Activated T-helper 1 cell treated with anti-CD3 and anti-CD28 coated beads, Interleukin-12 subunit alpha, Interleukin-12 subunit beta, Interleukin-2, Interleukin-4 antibody, amounts not matched to agents 30 ng/mL and 10 ng/mL and 1 ng/mL, durations not matched to agents 14 hours and 24 hours and 36 hours (primary cell): ENCODE measurements around the gene MAP2K3. TPM values are rescaled to one million over a fixed set of nuclear protein-coding genes. Genes with fewer than 3 reads are reported as not detected.

ENCODE experiments used
- DNase-seq: peaks from one replicate; pipeline ENCODE4 v3.0.0; 2021; ENCODE audit warnings: low spot score
- H3K27ac Mint-ChIP-seq: one replicate; pipeline ENCODE4 v1.8.0; 2021; ENCODE audit warnings: mild to moderate bottlenecking, mixed read lengths
- H3K27me3 Mint-ChIP-seq: one replicate; pipeline ENCODE4 v1.8.0; 2022; ENCODE audit warnings: mild to moderate bottlenecking, moderate library complexity, mixed read lengths; ENCODE audit not compliant: insufficient read depth
- H3K36me3 Mint-ChIP-seq: one replicate; pipeline ENCODE4 v1.8.0; 2021; ENCODE audit warnings: low read depth, mixed read lengths
- H3K4me1 Mint-ChIP-seq: one replicate; pipeline ENCODE4 v1.8.0; 2021; ENCODE audit warnings: low read depth, mixed read lengths
- H3K4me3 Mint-ChIP-seq: one replicate; pipeline ENCODE4 v1.8.0; 2021; ENCODE audit warnings: mild to moderate bottlenecking, moderate library complexity, mixed read lengths
- H3K9me3 Mint-ChIP-seq: one replicate; pipeline ENCODE4 v1.8.0; 2021; ENCODE audit warnings: mixed read lengths
- intact Hi-C: fragments of 100-400 bp; cut with micrococcal nuclease; formaldehyde crosslinking; loops from one replicate; pipeline ENCODE4 v1.15.1; 2024
- total RNA-seq: library from RNA; stranded (reverse); gene quantifications from 2 replicates; pipeline ENCODE4 v1.2.3, GENCODE V29; 2022

The MAP2K3 gene
- total RNA-seq, 1 donor from 2014 or later, result 185 TPM

DNA sequence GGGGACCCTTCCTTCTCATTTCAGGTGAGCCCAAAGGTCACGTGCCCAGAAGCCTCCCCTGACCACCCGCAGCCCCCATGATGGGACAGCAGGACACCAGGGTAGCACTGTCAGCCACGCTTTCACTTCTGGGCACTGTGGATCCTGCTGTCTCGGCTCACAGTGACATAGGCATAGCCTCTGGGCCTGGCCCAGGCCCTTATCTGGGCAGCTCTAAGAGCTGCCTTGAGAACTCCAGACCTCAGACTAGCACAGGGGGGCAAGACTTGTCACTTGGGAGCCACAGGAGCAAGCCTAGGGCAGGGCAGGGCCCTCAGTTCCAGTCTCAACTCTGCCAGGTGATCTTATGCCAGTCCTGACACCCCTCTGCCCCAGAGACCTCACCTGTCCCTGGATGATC lies 36.0 kb upstream of the MAP2K3 start:
- H3K36me3 Mint-ChIP-seq, result no peaks in the 10 kb centered on the region
- H3K27me3 Mint-ChIP-seq, result peaks cover 5% of the 10 kb centered on the region
- H3K4me1 Mint-ChIP-seq, result peaks cover 7% of the 10 kb centered on the region
- intact Hi-C loops, result no loop called here
- DNase-seq, result no peak
- H3K9me3 Mint-ChIP-seq, result no peaks in the 10 kb centered on the region
- H3K4me3 Mint-ChIP-seq, result no peak overlapping the region
- no peak overlapping the region for H3K27ac Mint-ChIP-seq

GRCh38 chr17:21249086-21249795 lies 35.3 kb upstream of the MAP2K3 start:
- DNase-seq, result no peak
- peaks cover 7% of the 10 kb centered on the region for H3K4me1 Mint-ChIP-seq
- H3K27ac Mint-ChIP-seq, result no peak overlapping the region
- no peak overlapping the region for H3K4me3 Mint-ChIP-seq
- H3K27me3 Mint-ChIP-seq, result peaks cover 6% of the 10 kb centered on the region
- intact Hi-C loops, result no loop called here
- H3K9me3 Mint-ChIP-seq, result no peaks in the 10 kb centered on the region
- H3K36me3 Mint-ChIP-seq, result no peaks in the 10 kb centered on the region

- Mint-ChIP-seq H3K27ac (no peak overlapping the region), H3K4me1 (peaks cover 7% of the 10 kb centered on the region), H3K27me3 (peaks cover 11% of the 10 kb centered on the region), H3K9me3 (no peaks in the 10 kb centered on the region), H3K36me3 (no peaks in the 10 kb centered on the region), H3K4me3 (no peak overlapping the region)
- DNase-seq, result no peak
- intact Hi-C loops, result no loop called here
These were observed 34.4 kb upstream of the MAP2K3 start for GRCh38 chr17:21249920-21250703.

DNA sequence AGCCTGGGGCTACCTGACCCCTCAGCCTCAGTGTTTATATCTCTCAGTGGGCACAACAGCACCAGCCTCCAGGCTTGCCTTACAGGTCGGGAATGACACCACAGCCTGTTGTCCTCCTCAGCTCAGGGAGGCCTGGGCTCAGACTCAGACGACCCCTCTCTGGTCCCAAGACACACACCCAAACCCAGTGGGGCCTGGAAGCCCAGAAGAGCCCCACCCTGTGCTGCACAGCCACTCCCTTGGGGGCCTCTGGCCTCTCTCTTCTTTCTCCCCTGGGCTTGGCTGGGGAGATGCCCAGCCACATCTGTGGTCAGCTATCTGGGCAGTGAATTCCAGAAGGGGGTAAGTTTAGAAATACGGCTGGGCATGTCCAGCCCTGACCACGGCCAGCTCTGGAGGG lies 33.7 kb upstream of the MAP2K3 start:
- Mint-ChIP-seq H3K27me3 (peaks cover 11% of the 10 kb centered on the region), H3K4me1 (peaks cover 7% of the 10 kb centered on the region), H3K27ac (no peak overlapping the region), H3K36me3 (no peaks in the 10 kb centered on the region), H3K4me3 (no peak overlapping the region), H3K9me3 (no peaks in the 10 kb centered on the region)
- DNase-seq, result no peak
- intact Hi-C loops, result no loop called here

DNA sequence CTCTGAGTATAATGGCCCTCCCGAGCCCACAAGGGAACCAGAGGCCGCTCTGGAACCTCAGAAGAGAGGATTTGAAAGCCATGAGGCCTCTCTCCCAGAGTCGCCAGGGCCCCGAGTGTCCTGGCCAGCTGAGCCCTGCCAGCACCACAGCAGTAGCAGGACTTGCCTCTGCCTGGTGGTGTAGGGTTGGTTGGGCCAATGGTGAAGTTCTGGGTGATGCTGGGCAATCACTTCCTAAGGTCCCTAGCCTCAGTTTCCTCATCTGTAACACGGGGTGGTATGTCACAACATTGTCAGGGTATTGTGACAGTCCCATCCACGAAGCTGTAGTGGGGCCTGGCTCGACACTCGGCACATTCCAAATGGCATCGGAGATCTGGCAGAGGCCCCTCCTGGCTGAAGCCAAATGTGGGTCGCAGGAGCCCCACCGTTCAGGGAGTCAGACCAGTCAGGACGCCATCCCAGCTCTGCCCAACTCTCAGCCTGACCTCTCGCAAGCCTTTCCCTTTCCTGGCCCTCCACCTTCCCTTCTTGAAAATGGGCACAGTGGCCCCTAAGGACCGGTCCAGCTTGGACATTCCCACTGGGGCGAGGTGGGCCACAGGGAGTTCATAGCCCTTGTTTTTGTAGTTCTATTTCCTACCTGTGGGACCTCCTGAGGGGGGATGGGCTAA lies 33.0 kb upstream of the MAP2K3 start:
- Mint-ChIP-seq H3K27ac (no peak overlapping the region), H3K4me1 (peaks cover 7% of the 10 kb centered on the region), H3K9me3 (no peaks in the 10 kb centered on the region), H3K4me3 (peak overlapping the region; percentile 81), H3K36me3 (no peaks in the 10 kb centered on the region), H3K27me3 (peaks cover 11% of the 10 kb centered on the region)
- intact Hi-C loops, result no loop called here
- no peak for DNase-seq

DNA sequence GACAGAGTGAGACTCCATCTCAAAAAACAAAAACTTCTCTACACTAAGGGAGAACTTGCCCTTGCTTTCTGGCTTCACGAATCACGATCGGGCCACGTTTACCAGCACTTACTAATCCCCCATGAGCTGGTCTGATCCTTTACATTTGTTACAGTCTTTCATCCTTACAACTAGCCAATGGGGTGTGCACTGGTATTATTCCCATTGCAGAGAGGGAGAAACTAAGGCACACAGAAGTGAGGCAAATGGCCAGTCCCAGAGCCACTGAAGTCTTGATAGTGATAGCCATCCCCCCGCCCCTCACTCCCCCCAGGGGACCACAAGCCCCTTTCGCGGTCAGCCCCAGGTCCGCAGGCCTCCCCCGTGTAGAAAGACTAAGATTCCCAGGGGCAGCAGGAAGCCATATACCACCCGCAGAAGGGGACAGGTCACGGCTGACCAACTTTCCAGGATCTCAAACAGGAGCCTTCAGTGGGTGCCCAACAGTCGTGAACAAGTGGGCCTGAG lies 32.2 kb upstream of the MAP2K3 start:
- intact Hi-C loops, result no loop called here

DNA sequence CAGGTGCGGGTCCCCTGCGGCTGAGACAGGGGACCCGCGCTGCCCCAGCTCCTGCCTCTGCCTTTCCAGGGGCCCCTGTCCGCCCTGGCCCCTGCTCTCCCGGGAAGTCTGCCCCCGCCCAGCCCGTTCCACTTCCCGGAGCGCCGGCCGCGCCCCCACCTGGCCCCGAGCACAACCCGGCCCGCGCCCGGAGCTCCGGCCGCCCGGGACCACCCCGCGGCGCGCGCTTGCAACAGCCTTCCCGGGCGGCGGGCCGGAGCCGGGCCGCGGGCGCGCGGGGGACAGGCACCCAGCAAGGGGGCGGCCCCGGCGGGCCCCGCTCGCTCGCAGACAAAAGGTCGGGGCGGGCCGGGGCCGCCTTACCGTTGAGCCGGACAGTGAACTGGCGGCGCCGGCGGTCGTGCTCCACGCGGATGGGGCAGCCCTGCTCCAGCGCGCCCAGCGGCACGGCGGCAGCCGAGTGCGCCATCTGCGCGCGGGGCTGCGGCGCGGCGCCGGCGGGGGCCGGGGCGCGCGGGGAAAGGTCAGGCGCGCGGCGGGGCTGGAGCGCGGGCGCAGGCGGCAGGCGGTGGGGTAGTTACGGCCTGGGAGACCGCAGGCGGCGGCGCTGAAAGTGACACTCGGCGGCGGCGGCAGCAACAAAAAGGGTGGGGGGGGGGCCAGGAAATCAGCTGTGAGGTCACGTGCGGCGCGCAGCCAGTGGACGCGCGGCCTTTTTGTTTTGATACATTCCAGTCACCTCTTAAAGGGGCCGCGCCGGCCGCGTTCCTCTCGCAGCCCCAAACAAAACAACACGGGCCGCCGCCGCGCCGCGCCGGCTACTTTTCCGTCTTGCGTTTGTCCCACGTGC lies 31.5 kb upstream of the MAP2K3 start, which contains the start of gene NATD1:
Gene NATD1, minus strand, starts transcription at position 615 of the 850 bp plus-strand sequence. Its CDS starts 146 bp downstream, at position 469.
- intact Hi-C loops, result loop anchor here (1.0 kb wide), 8 partner anchors 10 to 210 kb away; partner anchors contain the start of genes DHRS7B, MAP2K3, TMEM11 and USP22
- no peaks in the 10 kb centered on the region for H3K9me3 Mint-ChIP-seq
- peak within 1 kb of the TSS; percentile 83 for H3K4me3 Mint-ChIP-seq
- H3K4me1 Mint-ChIP-seq, result peaks cover 7% of the 10 kb centered on the region
- H3K36me3 Mint-ChIP-seq, result no peaks in the 10 kb centered on the region
- peak; percentile 70 for DNase-seq
- peaks cover 13% of the 10 kb centered on the region for H3K27me3 Mint-ChIP-seq
- peak within 1 kb of the TSS; percentile 23 for H3K27ac Mint-ChIP-seq

More for the DNA sequence above, 32.2 kb upstream of the MAP2K3 start:
- no peaks in the 10 kb centered on the region for H3K9me3 Mint-ChIP-seq
- peak overlapping the region; percentile 81 for H3K4me3 Mint-ChIP-seq
- peaks cover 11% of the 10 kb centered on the region for H3K27me3 Mint-ChIP-seq
- peaks cover 7% of the 10 kb centered on the region for H3K4me1 Mint-ChIP-seq
- H3K36me3 Mint-ChIP-seq, result no peaks in the 10 kb centered on the region
- H3K27ac Mint-ChIP-seq, result no peak overlapping the region
- no peak for DNase-seq

- peaks cover 13% of the 10 kb centered on the region for H3K27me3 Mint-ChIP-seq
- H3K27ac Mint-ChIP-seq, result peak overlapping the region; percentile 23
- peak overlapping the region; percentile 83 for H3K4me3 Mint-ChIP-seq
- peaks cover 7% of the 10 kb centered on the region for H3K4me1 Mint-ChIP-seq
- no peaks in the 10 kb centered on the region for H3K36me3 Mint-ChIP-seq
- intact Hi-C loops, result loop anchor here (1.0 kb wide), 8 partner anchors 9 to 211 kb away; partner anchors contain the start of genes DHRS7B, MAP2K3, TMEM11 and USP22
- no peak for DNase-seq
- H3K9me3 Mint-ChIP-seq, result no peaks in the 10 kb centered on the region
These were observed 30.7 kb upstream of the MAP2K3 start for GRCh38 chr17:21253646-21254441.

DNA sequence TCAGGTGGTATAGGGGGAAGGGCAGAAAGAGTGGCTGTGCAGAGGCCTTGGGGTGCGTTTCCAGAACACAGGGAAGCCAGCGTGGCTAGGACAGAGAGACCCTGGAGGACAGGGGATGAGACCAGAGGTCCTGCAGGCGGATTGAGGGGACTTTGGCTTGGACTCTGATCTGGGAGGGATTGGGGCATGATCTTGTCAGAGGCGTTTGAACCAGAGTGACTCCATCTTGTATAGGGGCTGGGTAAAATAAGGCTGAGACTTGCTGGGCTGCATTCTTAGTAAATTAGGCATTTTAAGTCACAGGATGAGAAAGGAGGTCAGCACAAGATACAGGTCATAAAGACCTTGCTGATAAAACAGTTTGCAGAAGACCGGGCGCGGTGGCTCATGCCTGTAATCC lies 25.9 kb upstream of the MAP2K3 start:
- H3K4me1 Mint-ChIP-seq, result no peaks in the 10 kb centered on the region
- H3K9me3 Mint-ChIP-seq, result no peaks in the 10 kb centered on the region
- H3K36me3 Mint-ChIP-seq, result no peaks in the 10 kb centered on the region
- DNase-seq, result no peak
- peaks cover 8% of the 10 kb centered on the region for H3K27me3 Mint-ChIP-seq
- no peak overlapping the region for H3K4me3 Mint-ChIP-seq
- intact Hi-C loops, result no loop called here
- H3K27ac Mint-ChIP-seq, result no peak overlapping the region

- Mint-ChIP-seq H3K27me3 (peaks cover 2% of the 10 kb centered on the region), H3K27ac (no peak overlapping the region), H3K4me1 (peaks cover 2% of the 10 kb centered on the region), H3K9me3 (no peaks in the 10 kb centered on the region), H3K4me3 (no peak overlapping the region), H3K36me3 (no peaks in the 10 kb centered on the region)
- intact Hi-C loops, result no loop called here
- DNase-seq, result no peak
These were observed 22.1 kb upstream of the MAP2K3 start for GRCh38 chr17:21262259-21262993.

DNA sequence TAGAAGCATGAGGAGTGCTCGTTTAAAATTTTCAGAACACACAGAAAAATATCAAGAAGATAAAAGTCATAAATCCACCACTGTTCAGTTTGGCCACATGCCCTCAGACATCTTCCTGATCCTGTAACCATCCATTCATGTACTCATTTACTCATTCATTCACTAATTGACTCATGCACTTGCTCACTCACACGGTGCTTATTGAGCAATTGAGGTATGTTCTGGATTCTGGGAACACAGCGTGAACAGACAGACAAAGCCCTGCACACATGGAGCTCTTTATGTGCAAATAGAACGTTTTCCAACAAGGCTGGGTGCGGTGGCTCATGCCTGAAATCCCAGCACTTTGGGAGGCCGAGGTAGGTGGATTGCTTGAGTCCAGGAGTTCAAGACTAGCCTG lies 21.1 kb upstream of the MAP2K3 start:
- no peak overlapping the region for H3K27ac Mint-ChIP-seq
- H3K4me1 Mint-ChIP-seq, result peaks cover 11% of the 10 kb centered on the region
- H3K9me3 Mint-ChIP-seq, result no peaks in the 10 kb centered on the region
- DNase-seq, result no peak
- H3K4me3 Mint-ChIP-seq, result no peak overlapping the region
- no peaks in the 10 kb centered on the region for H3K36me3 Mint-ChIP-seq
- no peaks in the 10 kb centered on the region for H3K27me3 Mint-ChIP-seq
- intact Hi-C loops, result loop anchor here (1.0 kb wide), 1 partner anchor 10 kb away; the partner anchor contains the start of gene NATD1
